ENCODE results near the gene IDE.

- TF ChIP-seq POLR2AphosphoS5 (IDR thresholded peaks at IDR 0.05; ENCODE audit: low read depth, low read length) (no peak), EZH2 (IDR thresholded peaks at IDR 0.05) (no peak)
These were observed 141.3 kb downstream of the IDE start for GRCh38 chr10:92432596-92432995.
